Measurements from ENCODE around the gene PDE6G.

PDE6G gene

DNA sequence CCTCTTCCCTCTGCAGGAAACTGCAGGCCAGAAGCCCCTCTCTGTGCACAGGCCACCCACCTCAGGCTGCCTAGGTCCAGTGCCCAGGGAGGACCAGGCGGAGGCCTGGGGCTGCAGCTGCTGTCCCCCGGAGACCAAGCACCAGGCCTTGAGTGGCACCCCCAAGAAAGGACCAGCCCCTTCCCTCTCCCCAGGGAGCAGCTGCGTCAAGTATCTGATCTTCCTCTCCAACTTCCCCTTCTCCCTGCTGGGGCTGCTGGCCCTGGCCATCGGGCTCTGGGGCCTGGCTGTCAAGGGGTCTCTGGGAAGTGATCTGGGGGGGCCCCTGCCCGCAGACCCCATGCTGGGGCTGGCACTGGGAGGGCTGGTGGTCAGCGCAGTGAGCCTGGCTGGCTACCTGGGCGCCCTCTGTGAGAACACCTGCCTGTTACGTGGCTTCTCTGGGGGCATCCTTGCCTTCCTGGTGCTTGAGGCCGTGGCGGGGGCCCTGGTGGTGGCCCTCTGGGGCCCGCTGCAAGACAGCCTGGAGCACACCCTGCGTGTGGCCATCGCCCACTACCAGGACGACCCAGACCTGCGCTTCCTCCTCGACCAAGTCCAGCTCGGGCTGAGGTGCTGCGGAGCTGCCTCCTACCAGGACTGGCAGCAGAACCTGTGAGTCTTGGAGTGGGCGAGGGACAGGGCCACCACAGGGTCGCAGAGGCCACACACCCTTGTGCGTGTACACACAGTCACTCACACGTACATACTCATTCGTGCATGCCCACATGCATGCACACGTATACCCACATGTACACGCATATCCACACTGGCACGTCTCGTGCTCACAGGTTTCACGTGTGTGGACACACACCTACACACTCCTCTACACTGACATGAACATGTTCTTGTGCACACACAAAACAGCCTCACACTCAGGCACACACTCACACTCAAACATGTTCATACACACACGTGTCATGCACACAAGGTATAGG is 11.1 kb downstream of the PDE6G start:
- H3K9me3 ChIP-seq (ENCODE audit: control insufficient read depth, insufficient read depth, low read depth, low read length) = no peaks in the 10 kb centered on the region
- no peak overlapping the region for H3K27ac ChIP-seq (ENCODE audit: extremely low read depth, low read depth, low read length)
- POLR2A ChIA-PET = interaction anchor here (0.5 to 0.7 kb wide), 2 partner anchors 38 to 211 kb away, joined by 3 read pairs; partner anchors contain the start of genes ARL16 and HGS
- peaks cover 0 to 6% of the 10 kb centered on the region in 2 experiments; a peak in 1 of 3 replicates for H3K36me3 ChIP-seq (ENCODE audit: control insufficient read depth in 2 of 2, insufficient read depth in 1 of 2, low read length in 2 of 2)
- no peak overlapping the region for H3K4me3 ChIP-seq (ENCODE audit: low read depth, low read length)
- CTCF ChIA-PET = interaction anchor here (1.5 kb wide), 1 partner anchor 44 kb away, joined by 4 read pairs; no protein-coding TSS in a partner anchor
- H3K4me1 ChIP-seq (ENCODE audit: control insufficient read depth, insufficient read depth, low read length) = no peaks in the 10 kb centered on the region
- TF ChIP-seq ZIC2 (tag by site-specific recombination; IDR thresholded peaks at IDR 0.05) (peak; percentile 10; the same call in 1 of the 2 replicates), GLIS2 (tag by site-specific recombination; IDR thresholded peaks at IDR 0.05) (0 out of 2 replicates have a peak, but pooled peaks have one; percentile 18), EGR2 (tag by site-specific recombination; IDR thresholded peaks at IDR 0.05; ENCODE audit: low read depth) (0 out of 2 replicates have a peak, but pooled peaks have one; percentile 16)
- TF ChIP-seq, protein P1, sequence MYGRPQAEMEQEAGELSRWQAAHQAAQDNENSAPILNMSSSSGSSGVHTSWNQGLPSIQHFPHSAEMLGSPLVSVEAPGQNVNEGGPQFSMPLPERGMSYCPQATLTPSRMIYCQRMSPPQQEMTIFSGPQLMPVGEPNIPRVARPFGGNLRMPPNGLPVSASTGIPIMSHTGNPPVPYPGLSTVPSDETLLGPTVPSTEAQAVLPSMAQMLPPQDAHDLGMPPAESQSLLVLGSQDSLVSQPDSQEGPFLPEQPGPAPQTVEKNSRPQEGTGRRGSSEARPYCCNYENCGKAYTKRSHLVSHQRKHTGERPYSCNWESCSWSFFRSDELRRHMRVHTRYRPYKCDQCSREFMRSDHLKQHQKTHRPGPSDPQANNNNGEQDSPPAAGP (tag by site-specific recombination; IDR thresholded peaks at IDR 0.05) = no peak

DNA sequence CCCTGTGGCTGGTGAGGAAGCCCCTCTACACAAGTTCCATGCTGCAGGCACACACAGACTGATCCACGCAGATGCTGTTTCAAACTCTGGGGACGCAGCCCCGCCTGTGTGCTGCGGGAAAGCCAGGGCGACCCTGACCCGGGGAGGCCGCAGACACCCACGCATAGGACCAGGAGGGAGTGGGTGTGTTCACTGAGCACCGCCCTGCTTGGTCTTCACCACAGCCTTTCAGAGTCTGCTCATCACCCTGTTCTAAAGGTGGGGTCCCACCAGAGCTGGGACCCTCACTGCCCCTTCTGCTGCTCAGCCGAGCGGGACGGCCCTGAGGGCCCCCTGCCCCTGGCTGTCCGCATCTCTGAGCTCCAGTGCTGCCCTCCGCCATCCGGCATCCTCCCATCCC is 11.8 kb downstream of the PDE6G start:
- ChIA-PET POLR2A (interaction anchor here (0.5 kb wide), 1 partner anchor 212 kb away, joined by 3 read pairs; no protein-coding TSS in a partner anchor), CTCF (interaction anchor here (0.5 kb wide), 1 partner anchor 19 kb away, joined by 3 read pairs; no protein-coding TSS in a partner anchor)
- no peak overlapping the region for H3K27ac ChIP-seq (ENCODE audit: extremely low read depth, low read depth, low read length)
- TF ChIP-seq YY2 (tag by site-specific recombination; IDR thresholded peaks at IDR 0.05) = no peak
- 0 out of 2 replicates have a peak, but pooled peaks have one; percentile 24 for TF ChIP-seq ZFHX2 (tag by site-specific recombination; conservative IDR thresholded peaks at IDR 0.05)
- peaks cover 0 to 6% of the 10 kb centered on the region in 2 experiments; a peak in 1 of 3 replicates for H3K36me3 ChIP-seq (ENCODE audit: control insufficient read depth in 2 of 2, insufficient read depth in 1 of 2, low read length in 2 of 2)
- H3K4me1 ChIP-seq (ENCODE audit: control insufficient read depth, insufficient read depth, low read length) = no peaks in the 10 kb centered on the region
- H3K4me3 ChIP-seq (ENCODE audit: low read depth, low read length) = no peak overlapping the region
- H3K9me3 ChIP-seq (ENCODE audit: control insufficient read depth, insufficient read depth, low read depth, low read length) = no peaks in the 10 kb centered on the region

DNA sequence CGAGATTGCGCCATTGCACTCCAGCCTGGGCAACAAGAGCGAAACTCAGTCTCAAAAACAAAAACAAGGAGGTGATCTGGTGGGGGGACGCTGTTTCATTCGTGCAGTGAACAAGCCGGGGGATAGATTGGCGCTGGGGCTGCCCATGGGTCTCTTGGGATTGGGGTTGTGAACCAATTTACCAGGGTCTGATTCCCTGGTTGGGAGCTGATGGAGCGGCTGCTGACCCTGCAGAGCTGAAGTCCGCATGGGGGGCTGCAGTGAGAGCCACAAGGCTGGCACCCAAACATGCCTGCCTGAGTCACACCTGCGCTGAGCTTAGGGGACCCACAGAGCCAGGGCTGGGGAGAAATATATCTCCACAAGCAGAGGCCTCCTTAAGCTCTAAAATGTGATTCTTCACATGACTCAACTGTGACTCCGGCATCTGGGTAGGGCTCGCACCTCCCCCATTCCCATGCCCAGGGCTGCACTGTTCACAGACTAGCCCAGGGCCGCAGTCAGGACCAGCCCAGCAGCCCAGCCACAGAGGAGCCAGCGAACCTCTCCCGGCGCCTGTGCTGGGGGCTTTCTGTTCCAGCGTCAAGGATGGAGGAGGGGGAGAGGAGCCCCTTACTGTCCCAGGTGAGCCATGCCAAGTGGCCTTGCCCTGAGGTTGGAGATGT is 14.4 kb downstream of the PDE6G start:
- ChIA-PET CTCF (no interaction called here), POLR2A (no interaction called here)
- H3K36me3 ChIP-seq (ENCODE audit: control insufficient read depth in 2 of 2, insufficient read depth in 1 of 2, low read length in 2 of 2) = peaks cover 0 to 6% of the 10 kb centered on the region in 2 experiments; a peak in 1 of 3 replicates
- H3K9me3 ChIP-seq (ENCODE audit: control insufficient read depth, insufficient read depth, low read depth, low read length) = no peaks in the 10 kb centered on the region
- no peak overlapping the region for H3K27ac ChIP-seq (ENCODE audit: extremely low read depth, low read depth, low read length)
- 0 out of 2 replicates have a peak, but pooled peaks cover 3% of the 10 kb centered on the region for H3K4me1 ChIP-seq (ENCODE audit: control insufficient read depth, insufficient read depth, low read length)
- TF ChIP-seq, protein P2, sequence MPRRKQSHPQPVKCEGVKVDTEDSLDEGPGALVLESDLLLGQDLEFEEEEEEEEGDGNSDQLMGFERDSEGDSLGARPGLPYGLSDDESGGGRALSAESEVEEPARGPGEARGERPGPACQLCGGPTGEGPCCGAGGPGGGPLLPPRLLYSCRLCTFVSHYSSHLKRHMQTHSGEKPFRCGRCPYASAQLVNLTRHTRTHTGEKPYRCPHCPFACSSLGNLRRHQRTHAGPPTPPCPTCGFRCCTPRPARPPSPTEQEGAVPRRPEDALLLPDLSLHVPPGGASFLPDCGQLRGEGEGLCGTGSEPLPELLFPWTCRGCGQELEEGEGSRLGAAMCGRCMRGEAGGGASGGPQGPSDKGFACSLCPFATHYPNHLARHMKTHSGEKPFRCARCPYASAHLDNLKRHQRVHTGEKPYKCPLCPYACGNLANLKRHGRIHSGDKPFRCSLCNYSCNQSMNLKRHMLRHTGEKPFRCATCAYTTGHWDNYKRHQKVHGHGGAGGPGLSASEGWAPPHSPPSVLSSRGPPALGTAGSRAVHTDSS (tag by site-specific recombination; IDR thresholded peaks at IDR 0.05) = no peak
- no peak for TF ChIP-seq ZNF624 (tag by site-specific recombination; IDR thresholded peaks at IDR 0.05)
- TF ChIP-seq ZNF292 (tag by site-specific recombination; IDR thresholded peaks at IDR 0.05; ENCODE audit: borderline replicate concordance, low read depth) = no peak
- TF ChIP-seq ZNF514 (tag by site-specific recombination; IDR thresholded peaks at IDR 0.05) = no peak
- TF ChIP-seq ZNF169 (tag by site-specific recombination; IDR thresholded peaks at IDR 0.05) = no peak
- TF ChIP-seq ZNF423 (tag by site-specific recombination; IDR thresholded peaks at IDR 0.05) = no peak
- no peak for TF ChIP-seq MYNN (tag by site-specific recombination; IDR thresholded peaks at IDR 0.05; ENCODE audit: borderline replicate concordance)
- no peak for TF ChIP-seq ZNF707 (tag by site-specific recombination; IDR thresholded peaks at IDR 0.05)
- no peak for TF ChIP-seq ZNF221 (tag by site-specific recombination; IDR thresholded peaks at IDR 0.05; ENCODE audit: borderline replicate concordance)
- TF ChIP-seq, protein P3, sequence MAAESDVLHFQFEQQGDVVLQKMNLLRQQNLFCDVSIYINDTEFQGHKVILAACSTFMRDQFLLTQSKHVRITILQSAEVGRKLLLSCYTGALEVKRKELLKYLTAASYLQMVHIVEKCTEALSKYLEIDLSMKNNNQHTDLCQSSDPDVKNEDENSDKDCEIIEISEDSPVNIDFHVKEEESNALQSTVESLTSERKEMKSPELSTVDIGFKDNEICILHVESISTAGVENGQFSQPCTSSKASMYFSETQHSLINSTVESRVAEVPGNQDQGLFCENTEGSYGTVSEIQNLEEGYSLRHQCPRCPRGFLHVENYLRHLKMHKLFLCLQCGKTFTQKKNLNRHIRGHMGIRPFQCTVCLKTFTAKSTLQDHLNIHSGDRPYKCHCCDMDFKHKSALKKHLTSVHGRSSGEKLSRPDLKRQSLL (tag by site-specific recombination; IDR thresholded peaks at IDR 0.05) = no peak
- no peak for TF ChIP-seq YY1 (tag by site-specific recombination; IDR thresholded peaks at IDR 0.05)
- no peak for TF ChIP-seq ZNF555 (tag by site-specific recombination; conservative IDR thresholded peaks at IDR 0.05)
- TF ChIP-seq ZNF132 (tag by site-specific recombination; IDR thresholded peaks at IDR 0.05; ENCODE audit: borderline replicate concordance) = no peak
- no peak for TF ChIP-seq ZNF302 (tag by site-specific recombination; IDR thresholded peaks at IDR 0.05; ENCODE audit: low read depth)
- TF ChIP-seq ZNF670 (tag by site-specific recombination; IDR thresholded peaks at IDR 0.05; ENCODE audit: low read depth) = no peak
- TF ChIP-seq OVOL3 (tag by site-specific recombination; IDR thresholded peaks at IDR 0.05) = no peak
- H3K4me3 ChIP-seq (ENCODE audit: low read depth, low read length) = no peak overlapping the region
